HCT116 (cell line): ENCODE data around the gene CASK. TPM values are rescaled to one million over a fixed set of nuclear protein-coding genes. Genes with fewer than 3 reads are reported as not detected.

Experiments
- ATAC-seq: fragments of 200-7000 bp; cut with Tn5 transposase; 2 replicates; pipeline ENCODE4 v1.9.1; 2020; ENCODE audit warnings: mild to moderate bottlenecking, moderate library complexity
- BruUV-seq: library from RNA; stranded (reverse); fragments of 400-500 nt; replicated peaks from 2 replicates; lab custom pipeline; 2021; lab: Mats Ljungman, UMichigan
- CTCF ChIA-PET: fragments of 300-600 bp; sonication (Branson Sonifier 250); formaldehyde crosslinking; loops from one replicate; lab custom pipeline; 2021; ENCODE audit warnings: antibody characterized with exemption; lab: Charles Lee
- POLR2A ChIA-PET: fragments of 300-600, 350-600 bp; sonication (Branson Sonifier 250); formaldehyde crosslinking; loops from one replicate; lab custom pipeline; 2021; ENCODE audit warnings: antibody characterized with exemption; lab: Charles Lee
- RAD21 ChIA-PET, 2 experiments: fragments of 300-600 bp; sonication (Branson Sonifier 250); formaldehyde crosslinking; loops; one replicate each; lab custom pipeline; 2023; ENCODE audit warnings: low total read pairs in 2 of 2; ENCODE audit not compliant: uncharacterized antibody in 2 of 2, unreplicated experiment in 2 of 2, low non-redundant PET in 1 of 2; lab: Charles Lee
- DNase-seq: peaks from one replicate; pipeline ENCODE4 v3.0.0-alpha.2; 2010; ENCODE audit warnings: low read depth, low spot score
- H2AFZ ChIP-seq: fragments of 200-600 bp; shearing (Covaris generic), sonication (generic); 2 replicates; pipeline ENCODE4 v1.6.1; 2017; ENCODE audit warnings: low read depth, mixed run types, mixed read lengths, antibody characterized with exemption, low read length; ENCODE audit not compliant: poor library complexity, severe bottlenecking
- H3K27ac ChIP-seq: 2 replicates; pipeline ENCODE4 v1.5.1; 2012; ENCODE audit warnings: low read depth, low read length
- H3K27me3 ChIP-seq: fragments of 200-600 bp; sonication (generic); 2 replicates; pipeline ENCODE4 v1.6.1; 2016; ENCODE audit warnings: mixed run types, low read length, mixed read lengths; ENCODE audit not compliant: insufficient read depth
- H3K36me3 ChIP-seq, 2 experiments: fragments of 200-500 bp in 1 of 2; fragments of 200-600 bp in 1 of 2; sonication (Bioruptor generic) in 1 of 2; sonication (generic) in 1 of 2; 2 replicates each; pipeline versions ENCODE4 v1.5.1 to v1.6.1; 2014 to 2016; ENCODE audit warnings: low read length in 2 of 2, inconsistent platforms in 1 of 2, mixed read lengths in 1 of 2, mixed run types in 1 of 2; ENCODE audit not compliant: insufficient read depth in 2 of 2, control insufficient read depth in 1 of 2
- H3K4me1 ChIP-seq, 2 experiments: fragments of 200-600 bp in 1 of 2; sonication (generic) in 1 of 2; 2 replicates each; pipeline versions ENCODE4 v1.5.1 to v1.6.1; 2012 to 2017; ENCODE audit warnings: low read length in 2 of 2, inconsistent platforms in 1 of 2, mild to moderate bottlenecking in 1 of 2, mixed read lengths in 1 of 2, mixed run types in 1 of 2, moderate library complexity in 1 of 2; ENCODE audit not compliant: insufficient read depth in 2 of 2, control insufficient read depth in 1 of 2
- H3K4me2 ChIP-seq: fragments of 200-600 bp; sonication (generic); 2 replicates; pipeline ENCODE4 v1.6.1; 2017; ENCODE audit warnings: mixed run types, low read length, mixed read lengths
- H3K4me3 ChIP-seq, 2 experiments: fragments of 200-600 bp in 1 of 2; sonication (generic) in 1 of 2; replicated peaks in 1 of 2; 2 replicates each; pipeline ENCODE4 v1.5.1; 2011 to 2016; ENCODE audit warnings: low read length in 2 of 2, control low read depth in 1 of 2, low read depth in 1 of 2, mild to moderate bottlenecking in 1 of 2, mixed read lengths in 1 of 2, mixed run types in 1 of 2
- H3K79me2 ChIP-seq: fragments of 200-600 bp; sonication (generic); 2 replicates; pipeline ENCODE4 v1.6.1; 2017; ENCODE audit warnings: mild to moderate bottlenecking, mixed run types, low read length, moderate library complexity, mixed read lengths; ENCODE audit not compliant: insufficient read depth
- H3K9ac ChIP-seq: fragments of 200-600 bp; sonication (generic); 2 replicates; pipeline ENCODE4 v1.6.1; 2016; ENCODE audit warnings: low read length, mixed read lengths
- H3K9me2 ChIP-seq: fragments of 200-600 bp; sonication (generic), shearing (Covaris generic); 2 replicates; pipeline ENCODE4 v1.6.1; 2017; ENCODE audit warnings: mixed run types, mild to moderate bottlenecking, moderate library complexity; ENCODE audit not compliant: insufficient read depth
- H3K9me3 ChIP-seq, 2 experiments: fragments of 200-500 bp in 1 of 2; fragments of 200-600 bp in 1 of 2; sonication (Bioruptor generic) in 1 of 2; sonication (generic) in 1 of 2; 2 replicates each; pipeline ENCODE4 v1.6.1; 2014 to 2017; ENCODE audit warnings: low read length in 2 of 2, mixed read lengths in 2 of 2, inconsistent platforms in 1 of 2, low read depth in 1 of 2, mild to moderate bottlenecking in 1 of 2, mixed run types in 1 of 2, moderate library complexity in 1 of 2; ENCODE audit not compliant: control insufficient read depth in 1 of 2, insufficient read depth in 1 of 2
- H4K20me1 ChIP-seq: fragments of 200-600 bp; sonication (generic), shearing (Covaris generic); 2 replicates; pipeline ENCODE4 v1.6.1; 2017; ENCODE audit warnings: mixed run types, mild to moderate bottlenecking, moderate library complexity; ENCODE audit not compliant: insufficient read depth
- ATF3 ChIP-seq: IDR thresholded peaks from 2 replicates; pipeline ENCODE4 v1.6.1; 2012
- CTCF ChIP-seq, 3 experiments: fragments of 200-600 bp in 1 of 3; sonication (generic) in 1 of 3; IDR thresholded peaks in 2 of 3; conservative IDR thresholded peaks in 1 of 3; 2 replicates each; pipeline ENCODE4 v1.5.1; 2012 to 2017; ENCODE audit warnings: low read depth in 2 of 3, low read length in 2 of 3, antibody characterized with exemption in 1 of 3, borderline replicate concordance in 1 of 3, control low read depth in 1 of 3, mild to moderate bottlenecking in 1 of 3, mixed read lengths in 1 of 3, mixed run types in 1 of 3, moderate library complexity in 1 of 3; ENCODE audit not compliant: insufficient read depth in 1 of 3
- ELF1 ChIP-seq: IDR thresholded peaks from 2 replicates; pipeline ENCODE4 v1.6.1; 2012; ENCODE audit warnings: low read depth, borderline replicate concordance
- EZH2 ChIP-seq: fragments of 200-600 bp; sonication (generic); IDR thresholded peaks from 2 replicates; pipeline ENCODE4 v1.6.1; 2017; ENCODE audit warnings: antibody characterized with exemption, mixed run types
- EZH2phosphoT487 ChIP-seq: fragments of 200-600 bp; IDR thresholded peaks from 2 replicates; pipeline ENCODE4 v1.6.1; 2018; ENCODE audit warnings: antibody characterized with exemption, borderline replicate concordance
- FOSL1 ChIP-seq: IDR thresholded peaks from 2 replicates; pipeline ENCODE4 v1.6.1; 2012; ENCODE audit warnings: low read depth
- JUND ChIP-seq: IDR thresholded peaks from 2 replicates; pipeline ENCODE4 v1.6.1; 2012
- MAX ChIP-seq: IDR thresholded peaks from 2 replicates; pipeline ENCODE4 v1.6.1; 2012
- POLR2A ChIP-seq: IDR thresholded peaks from 2 replicates; pipeline ENCODE4 v1.7.0; 2011; ENCODE audit warnings: borderline replicate concordance; ENCODE audit not compliant: insufficient read depth, insufficient read length; ENCODE audit errors: extremely low read depth
- RAD21 ChIP-seq: IDR thresholded peaks from 2 replicates; pipeline ENCODE4 v1.6.1; 2012; ENCODE audit warnings: low read depth, mild to moderate bottlenecking
- REST ChIP-seq: IDR thresholded peaks from 2 replicates; pipeline ENCODE4 v1.6.1; 2012; ENCODE audit warnings: low read depth
- SIN3A ChIP-seq: IDR thresholded peaks from 2 replicates; pipeline ENCODE4 v1.6.1; 2012; ENCODE audit warnings: low read depth
- TCF7L2 ChIP-seq: IDR thresholded peaks from 2 replicates; pipeline ENCODE4 v1.7.0; 2011; ENCODE audit warnings: borderline replicate concordance, inconsistent platforms; ENCODE audit not compliant: insufficient read depth, insufficient read length; ENCODE audit errors: extremely low read depth
- YY1 ChIP-seq: IDR thresholded peaks from 2 replicates; pipeline ENCODE4 v1.6.1; 2011; ENCODE audit warnings: low read length, low read depth, moderate library complexity, mild to moderate bottlenecking; ENCODE audit not compliant: insufficient replicate concordance; ENCODE audit errors: extremely low read depth
- ZBTB33 ChIP-seq: IDR thresholded peaks from 2 replicates; pipeline ENCODE4 v1.6.1; 2011; ENCODE audit warnings: mild to moderate bottlenecking, low read length, moderate library complexity; ENCODE audit not compliant: insufficient replicate concordance; ENCODE audit errors: extremely low read depth
- ZFX ChIP-seq: fragments of 450-650 bp; IDR thresholded peaks from 2 replicates; pipeline ENCODE4 v1.6.1; 2017
- ZNF274 ChIP-seq: fragments of 200-500 bp; sonication (Bioruptor generic); IDR thresholded peaks from 2 replicates; pipeline ENCODE4 v1.6.1; 2014; ENCODE audit warnings: mild to moderate bottlenecking, low read depth, low read length, inconsistent platforms
- intact Hi-C: fragments of 100-400 bp; cut with micrococcal nuclease; formaldehyde crosslinking; loops from 2 replicates; pipeline ENCODE4 v1.10.0; 2022
- total RNA-seq: library from RNA; stranded (reverse); gene quantifications from one replicate; pipeline ENCODE4 v1.2.1, GENCODE V29; 2021; ENCODE audit not compliant: unreplicated experiment

CASK gene
- total RNA-seq, 1 experiment from 2014 or later = 39.0 TPM

GRCh38 chrX:41825796-41826195 lies 97.6 kb downstream of the CASK start:
- Histone ChIP-seq H2AFZ (no peak overlapping the region), H3K9ac (no peak overlapping the region), H3K36me3 (no peaks in the 10 kb centered on the region), H3K27ac (no peak overlapping the region), H3K27me3 (no peaks in the 10 kb centered on the region), H3K4me3 (no peak overlapping the region), H3K9me3 (no peaks in the 10 kb centered on the region), H3K4me1 (peaks cover 18 to 39% of the 10 kb centered on the region in 2 experiments), H3K79me2 (peaks cover 5% of the 10 kb centered on the region; the same call in 1 of the 2 replicates), H3K4me2 (no peak overlapping the region), H3K9me2 (no peaks in the 10 kb centered on the region), H4K20me1 (no peaks in the 10 kb centered on the region)
- RAD21 ChIA-PET = no interaction called here
- CTCF ChIA-PET = no interaction called here
- intact Hi-C loops = no loop called here
- BruUV-seq = no TSS peak
- ATAC-seq (no peak), DNase-seq (no peak)
- POLR2A ChIA-PET = no interaction called here
- TF ChIP-seq MAX (no peak), ATF3 (no peak), ELF1 (no peak), CTCF (IDR thresholded peaks at IDR 0.05 in 2 of 3, conservative IDR thresholded peaks at IDR 0.05 in 1 of 3; ENCODE audit: borderline replicate concordance in 1 of 3, insufficient read depth in 1 of 3, low read depth in 2 of 3, low read length in 2 of 3) (no peak), ZFX (no peak), YY1 (no peak), ZBTB33 (no peak), REST (no peak), RAD21 (no peak), JUND (no peak), EZH2 (no peak), ZNF274 (no peak), EZH2phosphoT487 (no peak), FOSL1 (no peak), SIN3A (no peak), TCF7L2 (no peak), POLR2A (no peak)
